Calu3 (cell line): ENCODE measurements around the gene RNF150. TPM values are rescaled to one million over a fixed set of nuclear protein-coding genes. Genes with fewer than 3 reads are reported as not detected.

Source experiments
- BruUV-seq: library from RNA; stranded (reverse); fragments of 400-500 nt; replicated peaks from 2 replicates; lab custom pipeline; 2021; lab: Mats Ljungman, UMichigan
- CTCF ChIA-PET: fragments of 300-600 bp; sonication (Branson Sonifier 250); formaldehyde crosslinking; loops from one replicate; lab custom pipeline; 2022; ENCODE audit warnings: antibody characterized with exemption; lab: Charles Lee
- DNase-seq: peaks from one replicate; pipeline ENCODE4 v3.0.0; 2022
- H3K27ac Mint-ChIP-seq: one replicate; pipeline ENCODE4 v1.8.0; 2022; ENCODE audit warnings: mixed read lengths; ENCODE audit not compliant: unreplicated experiment
- H3K27me3 Mint-ChIP-seq: one replicate; pipeline ENCODE4 v1.8.0; 2022; ENCODE audit warnings: mixed read lengths; ENCODE audit not compliant: unreplicated experiment
- H3K36me3 Mint-ChIP-seq: one replicate; pipeline ENCODE4 v1.8.0; 2022; ENCODE audit warnings: mild to moderate bottlenecking, moderate library complexity, mixed read lengths; ENCODE audit not compliant: insufficient read depth, unreplicated experiment
- H3K4me1 Mint-ChIP-seq: one replicate; pipeline ENCODE4 v1.8.0; 2022; ENCODE audit warnings: mild to moderate bottlenecking, low read depth, mixed read lengths; ENCODE audit not compliant: unreplicated experiment
- H3K4me3 Mint-ChIP-seq: one replicate; pipeline ENCODE4 v1.8.0; 2022; ENCODE audit warnings: mild to moderate bottlenecking, low read depth, moderate library complexity, mixed read lengths; ENCODE audit not compliant: unreplicated experiment
- H3K9me3 Mint-ChIP-seq: one replicate; pipeline ENCODE4 v1.8.0; 2022; ENCODE audit warnings: low read depth, mixed read lengths; ENCODE audit not compliant: unreplicated experiment
- intact Hi-C: fragments of 100-400 bp; cut with micrococcal nuclease; formaldehyde crosslinking; loops from one replicate; pipeline ENCODE4 v1.10.0; 2022; ENCODE audit not compliant: unreplicated experiment
- total RNA-seq: library from RNA; stranded (reverse); gene quantifications from 2 replicates; pipeline ENCODE4 v1.2.3, GENCODE V29; 2022
- TF ChIP-seq, protein P1 (sequence below): fragments of 200-600 bp; IDR thresholded peaks from one replicate; pipeline ENCODE4 v1.8.0; 2022; ENCODE audit warnings: antibody characterized with exemption; ENCODE audit not compliant: unreplicated experiment

Gene RNF150
- total RNA-seq, 1 experiment from 2014 or later, result 0.14 TPM

DNA sequence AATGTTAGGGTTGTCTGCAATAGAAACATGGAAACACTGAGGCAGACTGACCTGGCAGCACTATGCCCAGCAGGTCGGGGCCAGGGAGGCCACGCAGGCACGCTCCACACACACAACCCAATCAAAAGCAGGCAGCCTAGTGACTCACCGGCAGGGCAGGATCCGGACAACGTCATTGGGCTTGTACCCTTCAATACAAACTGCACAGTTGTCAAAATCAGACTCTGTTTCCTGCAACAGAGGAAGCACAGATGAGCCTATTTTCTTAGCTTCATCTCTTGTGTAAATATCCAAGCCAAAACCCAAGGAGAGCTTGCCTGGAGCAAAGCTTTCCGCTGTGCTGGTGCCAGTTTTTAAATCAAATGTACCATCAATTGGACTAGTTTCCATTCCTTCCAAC, 185.8 kb downstream of the RNF150 start:
- Mint-ChIP-seq H3K27me3 (no peaks in the 10 kb centered on the region), H3K9me3 (no peaks in the 10 kb centered on the region), H3K27ac (no peak overlapping the region), H3K36me3 (no peaks in the 10 kb centered on the region), H3K4me1 (peaks cover 9% of the 10 kb centered on the region), H3K4me3 (no peak overlapping the region)
- TF ChIP-seq, protein P1, sequence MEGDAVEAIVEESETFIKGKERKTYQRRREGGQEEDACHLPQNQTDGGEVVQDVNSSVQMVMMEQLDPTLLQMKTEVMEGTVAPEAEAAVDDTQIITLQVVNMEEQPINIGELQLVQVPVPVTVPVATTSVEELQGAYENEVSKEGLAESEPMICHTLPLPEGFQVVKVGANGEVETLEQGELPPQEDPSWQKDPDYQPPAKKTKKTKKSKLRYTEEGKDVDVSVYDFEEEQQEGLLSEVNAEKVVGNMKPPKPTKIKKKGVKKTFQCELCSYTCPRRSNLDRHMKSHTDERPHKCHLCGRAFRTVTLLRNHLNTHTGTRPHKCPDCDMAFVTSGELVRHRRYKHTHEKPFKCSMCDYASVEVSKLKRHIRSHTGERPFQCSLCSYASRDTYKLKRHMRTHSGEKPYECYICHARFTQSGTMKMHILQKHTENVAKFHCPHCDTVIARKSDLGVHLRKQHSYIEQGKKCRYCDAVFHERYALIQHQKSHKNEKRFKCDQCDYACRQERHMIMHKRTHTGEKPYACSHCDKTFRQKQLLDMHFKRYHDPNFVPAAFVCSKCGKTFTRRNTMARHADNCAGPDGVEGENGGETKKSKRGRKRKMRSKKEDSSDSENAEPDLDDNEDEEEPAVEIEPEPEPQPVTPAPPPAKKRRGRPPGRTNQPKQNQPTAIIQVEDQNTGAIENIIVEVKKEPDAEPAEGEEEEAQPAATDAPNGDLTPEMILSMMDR, result no peak
- peak; percentile 43 for DNase-seq
- intact Hi-C loops, result no loop called here
- CTCF ChIA-PET, result no interaction called here
- BruUV-seq, result no TSS peak

DNA sequence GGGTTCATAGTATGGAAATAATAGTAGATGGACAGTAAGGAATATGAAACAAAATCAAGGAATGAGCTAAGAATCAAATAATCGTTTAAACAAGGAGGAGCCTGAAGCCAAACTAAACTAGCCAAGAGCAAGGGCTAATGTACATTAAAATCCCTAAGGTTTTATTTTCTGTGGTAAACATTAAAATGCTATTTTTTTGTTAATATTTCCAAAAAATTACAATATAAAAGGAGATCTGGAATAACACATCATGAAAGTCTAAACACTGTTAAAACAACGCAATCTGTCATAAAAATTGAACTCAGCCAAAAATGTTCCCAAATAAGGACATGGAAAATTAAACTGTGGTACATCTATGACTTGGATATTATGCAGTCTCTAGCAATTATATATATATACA, 188.2 kb downstream of the RNF150 start:
- BruUV-seq, result no TSS peak

DNA sequence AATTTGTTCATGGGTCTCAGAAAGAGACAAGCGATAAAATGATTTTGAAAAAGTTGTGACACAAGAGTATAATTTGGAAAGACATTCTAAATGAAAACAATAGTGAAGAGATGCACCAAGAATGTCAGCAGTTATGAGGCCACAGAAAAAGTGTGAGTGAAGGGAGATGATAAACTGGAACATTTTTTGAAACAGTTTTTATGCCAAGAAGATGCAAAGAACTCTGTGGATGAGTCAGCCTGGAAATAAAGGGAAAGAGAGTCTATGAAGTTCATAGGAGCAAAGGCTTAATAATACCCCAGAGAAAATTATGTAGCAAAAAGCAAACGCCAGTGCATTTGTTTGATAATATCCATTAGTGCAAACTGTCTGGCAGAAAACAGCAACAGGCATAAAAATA, 188.7 kb downstream of the RNF150 start:
- Mint-ChIP-seq H3K4me3 (no peak overlapping the region), H3K4me1 (peaks cover 9% of the 10 kb centered on the region), H3K27ac (no peak overlapping the region), H3K27me3 (no peaks in the 10 kb centered on the region), H3K36me3 (no peaks in the 10 kb centered on the region), H3K9me3 (no peaks in the 10 kb centered on the region)
- no TSS peak for BruUV-seq
- no peak for DNase-seq
- intact Hi-C loops, result no loop called here
- CTCF ChIA-PET, result no interaction called here
- TF ChIP-seq, protein P1, result no peak

More for the DNA sequence above, 188.2 kb downstream of the RNF150 start:
- intact Hi-C loops, result no loop called here
- Mint-ChIP-seq H3K9me3 (no peaks in the 10 kb centered on the region), H3K36me3 (no peaks in the 10 kb centered on the region), H3K4me3 (no peak overlapping the region), H3K4me1 (peaks cover 9% of the 10 kb centered on the region), H3K27me3 (no peaks in the 10 kb centered on the region), H3K27ac (no peak overlapping the region)
- CTCF ChIA-PET, result no interaction called here
- TF ChIP-seq, protein P1, result no peak
- no peak for DNase-seq

DNA sequence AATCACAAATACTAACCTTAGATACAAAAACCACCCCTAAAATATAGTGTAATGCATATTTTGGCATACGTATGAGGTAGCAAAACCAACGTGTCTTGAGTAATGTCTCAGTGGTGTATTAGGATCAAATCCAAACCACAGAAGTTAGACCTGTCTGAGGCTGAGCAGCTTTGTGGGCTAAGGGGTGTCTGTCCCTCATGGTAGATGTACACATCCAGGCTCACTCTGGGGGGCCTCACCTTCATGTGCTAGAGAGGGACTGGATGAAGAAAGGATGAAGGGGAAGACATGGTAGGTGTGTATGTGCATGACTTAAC, 189.1 kb downstream of the RNF150 start:
- TF ChIP-seq, protein P1, result no peak
- H3K36me3 Mint-ChIP-seq, result no peaks in the 10 kb centered on the region
- intact Hi-C loops, result no loop called here
- H3K27ac Mint-ChIP-seq, result no peak overlapping the region
- peaks cover 9% of the 10 kb centered on the region for H3K4me1 Mint-ChIP-seq
- no peaks in the 10 kb centered on the region for H3K27me3 Mint-ChIP-seq
- CTCF ChIA-PET, result no interaction called here
- H3K4me3 Mint-ChIP-seq, result no peak overlapping the region
- DNase-seq, result no peak
- BruUV-seq, result no TSS peak
- no peaks in the 10 kb centered on the region for H3K9me3 Mint-ChIP-seq
